Choroid plexus epithelial cell (primary cell): ENCODE measurements around the gene TMA7.

Source experiments
- DNase-seq: peaks from one replicate; pipeline ENCODE4 v3.0.0-alpha.2; 2010; ENCODE audit warnings: low read depth
- H3K4me3 ChIP-seq: 2 replicates; pipeline ENCODE4 v1.5.1; 2011; ENCODE audit warnings: low read depth, mild to moderate bottlenecking, control low read depth, low read length, moderate library complexity
- CTCF ChIP-seq: conservative IDR thresholded peaks from 2 replicates; pipeline ENCODE4 v1.5.1; 2011; ENCODE audit warnings: low read depth, mild to moderate bottlenecking, control low read depth, inconsistent platforms, low read length, moderate library complexity

The TMA7 gene

GRCh38 chr3:48428572-48429316 is 11.3 kb upstream of the TMA7 start:
- TF ChIP-seq CTCF = no peak
- peak; percentile 29 for DNase-seq

GRCh38 chr3:48429317-48429959 is 10.6 kb upstream of the TMA7 start:
- peak; percentile 17 for DNase-seq
- peak overlapping the region; percentile 69 for H3K4me3 ChIP-seq
- no peak for TF ChIP-seq CTCF

More at GRCh38 chr3:48428572-48429316, 11.3 kb upstream of the TMA7 start:
- peak overlapping the region; percentile 69 for H3K4me3 ChIP-seq

GRCh38 chr3:48429960-48430707 is 9.9 kb upstream of the TMA7 start, which contains the start of gene PLXNB1:
PLXNB1 (minus strand) TSS chr3:48430086; CDS start chr3:48424611, 5,475 bp downstream.
- H3K4me3 ChIP-seq = peak within 1 kb of the TSS; percentile 69
- peak; percentile 78 for DNase-seq
- TF ChIP-seq CTCF = no peak

- H3K4me3 ChIP-seq = no peak overlapping the region
- DNase-seq = no peak
- TF ChIP-seq CTCF = no peak
These were observed 9.4 kb upstream of the TMA7 start for GRCh38 chr3:48430708-48431101.

- DNase-seq = no peak
- H3K4me3 ChIP-seq = no peak overlapping the region
- no peak for TF ChIP-seq CTCF
These were observed 8.6 kb upstream of the TMA7 start for GRCh38 chr3:48431224-48432029.
